BLaER1 (cell line): ENCODE results near the gene TRMT1.

Experiments
- H3K27ac ChIP-seq: shearing (Covaris generic); formaldehyde crosslinking; 2 replicates; pipeline ENCODE4 v1.8.1; 2022
- H3K27me3 ChIP-seq: shearing (Covaris generic); formaldehyde crosslinking; 2 replicates; pipeline ENCODE4 v1.8.1; 2022
- H3K36me3 ChIP-seq: shearing (Covaris generic); formaldehyde crosslinking; 2 replicates; pipeline ENCODE4 v1.8.1; 2022
- H3K4me1 ChIP-seq: shearing (Covaris generic); formaldehyde crosslinking; 2 replicates; pipeline ENCODE4 v1.8.1; 2022
- H3K4me2 ChIP-seq: shearing (Covaris generic); formaldehyde crosslinking; 2 replicates; pipeline ENCODE4 v1.8.1; 2022
- H3K4me3 ChIP-seq: shearing (Covaris generic); formaldehyde crosslinking; 2 replicates; pipeline ENCODE4 v1.8.1; 2022
- H3K9ac ChIP-seq: shearing (Covaris generic); formaldehyde crosslinking; 2 replicates; pipeline ENCODE4 v1.8.1; 2022
- H3K9me3 ChIP-seq: shearing (Covaris generic); formaldehyde crosslinking; 2 replicates; pipeline ENCODE4 v1.8.1; 2022
- H4K20me1 ChIP-seq: shearing (Covaris generic); formaldehyde crosslinking; 2 replicates; pipeline ENCODE4 v1.8.1; 2022
- Cebpa-rat ChIP-seq: shearing (Covaris generic); IDR thresholded peaks from 2 replicates; pipeline ENCODE4 v1.8.1; 2022

The TRMT1 gene

GRCh38 chr19:13155472-13156359 lies 39.2 kb upstream of the TRMT1 start:
- Histone ChIP-seq H4K20me1 (peaks cover 26% of the 10 kb centered on the region), H3K4me3 (peak overlapping the region; percentile 100), H3K27ac (peak overlapping the region; percentile 98)

DNA sequence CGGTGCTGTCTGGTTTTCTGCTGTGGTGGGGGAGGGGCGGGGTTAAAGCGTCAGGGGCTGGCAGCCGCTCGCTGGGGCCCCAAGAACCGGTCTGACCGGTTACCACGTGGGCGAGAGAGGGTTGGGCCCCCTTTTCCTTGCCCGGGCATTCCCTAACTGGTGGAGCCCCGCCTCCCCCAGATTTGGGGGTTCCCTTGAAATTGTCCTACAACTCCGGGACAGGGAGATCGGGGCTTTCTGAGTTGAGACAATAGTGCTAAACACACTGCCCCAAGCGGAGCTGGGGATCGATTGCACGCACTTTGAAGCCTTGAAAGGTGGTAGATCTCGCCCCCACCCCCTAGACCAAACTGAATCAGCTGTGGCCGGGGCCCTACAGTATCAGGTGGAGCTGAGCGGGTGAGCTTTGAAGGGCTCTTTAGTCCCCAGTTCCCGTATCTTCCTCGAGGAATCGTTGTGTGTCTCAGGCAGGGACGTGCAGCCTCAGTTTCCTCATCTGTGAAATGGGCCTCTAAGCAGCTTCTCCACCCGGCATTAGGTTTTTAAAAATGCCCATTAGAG lies 38.5 kb upstream of the TRMT1 start:
- H3K9ac ChIP-seq = peak overlapping the region; percentile 95
- H3K4me1 ChIP-seq = peaks cover 47% of the 10 kb centered on the region
- H3K9me3 ChIP-seq = no peaks in the 10 kb centered on the region
- peak overlapping the region; percentile 100 for H3K4me3 ChIP-seq
- H3K36me3 ChIP-seq = peaks cover 10% of the 10 kb centered on the region; the same call in 1 of the 2 replicates
- TF ChIP-seq Cebpa-rat = no peak
- H3K27me3 ChIP-seq = no peaks in the 10 kb centered on the region
- peaks cover 26% of the 10 kb centered on the region for H4K20me1 ChIP-seq
- peak overlapping the region; percentile 97 for H3K4me2 ChIP-seq
- peak overlapping the region; percentile 98 for H3K27ac ChIP-seq

More at GRCh38 chr19:13155472-13156359, 39.2 kb upstream of the TRMT1 start:
- no peak for TF ChIP-seq Cebpa-rat
- Histone ChIP-seq H3K9ac (peak overlapping the region; percentile 95), H3K36me3 (peaks cover 10% of the 10 kb centered on the region; the same call in 1 of the 2 replicates), H3K27me3 (no peaks in the 10 kb centered on the region), H3K9me3 (no peaks in the 10 kb centered on the region), H3K4me2 (peak overlapping the region; percentile 97), H3K4me1 (peaks cover 55% of the 10 kb centered on the region)

DNA sequence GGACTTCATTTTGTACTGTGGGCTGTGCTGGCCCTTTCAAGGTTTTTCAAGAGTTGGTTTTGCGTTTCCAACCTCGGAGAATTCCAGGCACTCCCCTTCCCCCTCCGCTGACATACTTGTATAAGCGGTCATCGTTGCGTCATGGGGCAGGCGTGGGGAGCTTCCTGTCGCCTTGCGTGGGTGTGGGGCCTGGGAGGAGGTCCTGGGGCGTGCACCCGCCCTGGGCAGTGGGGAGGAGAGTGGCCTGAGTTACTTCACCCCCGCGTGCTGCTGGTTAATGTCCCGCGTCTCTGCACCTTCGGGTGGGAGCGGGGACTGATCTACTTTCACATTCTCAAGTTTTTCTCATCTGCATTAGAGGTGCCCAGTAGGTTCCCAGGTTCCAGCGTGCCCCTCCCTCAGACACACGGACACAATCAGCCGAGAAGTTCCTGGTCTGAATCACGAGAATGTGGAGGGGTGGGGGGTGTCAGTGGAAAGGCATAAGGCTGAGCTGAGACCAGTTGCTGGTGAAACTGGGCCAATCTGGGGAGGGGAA lies 37.8 kb upstream of the TRMT1 start:
- Histone ChIP-seq H3K36me3 (peaks cover 10% of the 10 kb centered on the region; the same call in 1 of the 2 replicates), H3K4me2 (peak overlapping the region; percentile 97), H3K27me3 (no peaks in the 10 kb centered on the region), H3K9me3 (no peaks in the 10 kb centered on the region), H3K4me1 (peaks cover 44% of the 10 kb centered on the region), H4K20me1 (peaks cover 26% of the 10 kb centered on the region), H3K27ac (peak overlapping the region; percentile 98), H3K9ac (peak overlapping the region; percentile 95), H3K4me3 (peak overlapping the region; percentile 100)
- TF ChIP-seq Cebpa-rat = no peak

DNA sequence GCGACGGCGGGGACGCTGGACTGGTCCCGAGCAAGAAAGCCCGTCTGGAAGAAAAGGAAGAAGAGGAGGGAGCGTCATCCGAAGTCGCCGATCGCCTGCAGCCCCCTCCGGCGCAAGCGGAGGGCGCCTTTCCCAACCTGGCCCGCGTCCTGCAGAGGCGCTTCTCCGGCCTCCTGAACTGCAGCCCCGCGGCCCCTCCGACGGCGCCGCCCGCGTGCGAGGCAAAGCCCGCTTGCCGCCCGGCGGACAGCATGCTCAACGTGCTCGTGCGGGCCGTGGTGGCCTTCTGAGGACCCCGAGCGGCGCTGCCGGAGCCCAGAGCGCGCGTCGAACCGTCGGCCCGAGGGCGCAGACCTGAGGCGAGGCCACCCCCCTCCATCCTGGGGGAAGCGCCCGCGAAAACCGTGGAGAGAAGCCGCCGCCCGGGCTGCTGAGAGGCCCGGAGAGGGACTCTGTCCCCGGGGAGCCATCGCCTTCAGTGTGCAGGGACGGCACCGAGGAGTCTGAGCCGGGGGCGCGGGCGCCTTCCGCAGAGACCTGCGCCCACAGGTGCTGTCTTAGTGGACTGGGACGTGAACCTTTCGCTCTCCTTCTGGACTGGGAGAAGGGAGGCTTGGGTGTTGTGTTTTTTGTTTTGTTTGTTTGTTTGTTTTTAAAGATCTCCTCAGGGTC lies 37.2 kb upstream of the TRMT1 start:
- Histone ChIP-seq H3K4me1 (peaks cover 44% of the 10 kb centered on the region), H3K27me3 (no peaks in the 10 kb centered on the region), H3K9ac (peak overlapping the region; percentile 95), H3K36me3 (peaks cover 10% of the 10 kb centered on the region; the same call in 1 of the 2 replicates), H3K4me3 (peak overlapping the region; percentile 100), H3K27ac (peak overlapping the region; percentile 98), H3K4me2 (peak overlapping the region; percentile 97), H4K20me1 (peaks cover 26% of the 10 kb centered on the region), H3K9me3 (no peaks in the 10 kb centered on the region)
- no peak for TF ChIP-seq Cebpa-rat

DNA sequence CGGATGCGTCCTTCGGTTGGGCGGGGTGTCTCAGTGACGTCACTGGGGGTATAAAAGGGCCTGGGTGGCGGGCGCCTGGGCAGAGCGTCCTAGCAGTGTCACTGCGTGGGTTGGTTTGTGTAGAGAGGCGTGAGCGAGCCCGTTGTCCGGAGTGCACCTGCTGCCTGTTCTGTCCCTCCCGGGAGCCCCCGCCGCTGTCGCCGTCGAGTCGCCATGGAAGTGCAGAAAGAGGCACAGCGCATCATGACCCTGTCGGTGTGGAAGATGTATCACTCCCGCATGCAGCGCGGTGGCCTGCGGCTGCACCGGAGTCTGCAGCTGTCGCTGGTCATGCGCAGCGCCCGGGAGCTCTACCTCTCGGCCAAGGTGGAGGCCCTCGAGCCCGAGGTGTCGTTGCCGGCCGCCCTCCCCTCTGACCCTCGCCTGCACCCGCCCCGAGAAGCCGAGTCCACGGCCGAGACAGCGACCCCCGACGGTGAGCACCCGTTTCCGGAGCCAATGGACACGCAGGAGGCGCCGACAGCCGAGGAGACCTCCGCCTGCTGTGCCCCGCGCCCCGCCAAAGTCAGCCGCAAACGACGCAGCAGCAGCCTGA lies 36.5 kb upstream of the TRMT1 start:
- Histone ChIP-seq H3K4me1 (peaks cover 44% of the 10 kb centered on the region), H3K9me3 (no peaks in the 10 kb centered on the region), H3K4me3 (peak overlapping the region; percentile 100), H3K9ac (peak overlapping the region; percentile 95), H4K20me1 (peaks cover 26% of the 10 kb centered on the region), H3K27me3 (no peaks in the 10 kb centered on the region), H3K27ac (peak overlapping the region; percentile 98), H3K4me2 (peak overlapping the region; percentile 97), H3K36me3 (peaks cover 10% of the 10 kb centered on the region; the same call in 1 of the 2 replicates)
- no peak for TF ChIP-seq Cebpa-rat

DNA sequence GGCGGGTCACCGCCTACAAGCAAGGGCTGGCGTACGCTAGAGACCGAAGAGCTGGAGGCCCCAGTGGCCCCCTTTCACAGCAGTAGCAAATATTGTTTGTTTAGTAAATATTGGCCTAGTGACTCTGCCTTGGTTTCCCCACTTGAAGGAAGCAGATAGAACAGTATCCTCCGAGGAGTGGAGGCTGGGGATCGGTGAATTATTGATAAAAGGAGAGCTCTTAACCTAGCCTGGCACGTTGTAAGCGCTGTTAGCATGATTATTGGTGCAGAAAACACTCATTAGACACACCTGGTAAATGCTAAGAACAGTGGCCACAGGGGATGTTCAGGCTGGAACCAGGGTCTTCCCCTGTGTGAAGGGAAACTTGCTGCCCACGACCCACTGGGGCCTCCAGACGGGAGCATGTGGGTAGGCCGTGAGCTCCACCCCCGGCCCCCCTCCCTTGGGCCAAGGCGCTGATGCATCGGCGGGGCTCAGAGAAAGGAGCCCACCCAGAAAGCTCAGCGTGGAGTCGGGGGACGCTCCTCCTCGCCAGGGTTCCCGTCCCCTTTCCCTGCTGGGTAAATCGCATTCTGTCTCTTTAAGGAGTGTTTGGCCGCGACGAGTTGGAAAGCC lies 35.9 kb upstream of the TRMT1 start:
- H3K4me3 ChIP-seq = peak overlapping the region; percentile 100
- peaks cover 44% of the 10 kb centered on the region for H3K4me1 ChIP-seq

DNA sequence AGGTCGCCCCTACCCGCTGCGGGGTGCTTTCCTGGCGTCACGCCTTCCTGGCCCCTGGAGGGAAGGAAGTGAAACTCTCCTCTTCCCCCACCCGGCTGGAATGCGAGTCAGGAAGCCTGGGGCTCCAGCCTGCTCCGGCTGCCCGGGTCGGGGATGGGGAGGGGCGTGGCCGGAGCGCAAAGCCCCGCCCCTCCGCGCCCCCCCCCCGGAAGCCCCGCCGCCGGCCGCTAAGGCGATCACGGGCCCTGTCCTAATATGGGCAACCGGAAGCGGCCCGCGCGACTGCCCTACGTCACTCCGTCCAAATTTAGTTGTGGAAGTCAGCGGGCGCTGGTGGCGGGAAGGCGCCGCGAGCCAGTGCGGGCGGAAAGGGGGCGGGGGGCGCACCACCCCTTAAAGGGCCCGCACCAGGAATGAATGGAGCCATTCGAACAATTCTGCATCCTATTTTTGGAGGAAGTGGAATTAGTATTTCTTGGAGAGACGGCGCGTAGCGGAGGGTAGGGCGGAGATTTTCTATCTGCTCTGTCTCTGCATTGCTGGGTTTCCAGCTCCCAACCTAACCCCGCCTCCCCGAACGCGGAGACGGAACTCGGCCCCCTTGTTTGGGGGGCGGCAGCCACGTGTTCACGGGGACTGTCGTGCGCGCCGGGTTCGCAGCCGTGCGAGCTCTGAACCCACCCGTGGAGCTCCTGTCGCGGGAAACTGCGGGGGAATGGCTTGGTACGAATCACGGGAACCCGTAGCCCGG lies 35.2 kb upstream of the TRMT1 start:
- Histone ChIP-seq H3K9ac (peak overlapping the region; percentile 95), H3K27me3 (no peaks in the 10 kb centered on the region), H3K4me1 (peaks cover 43% of the 10 kb centered on the region), H3K27ac (peak overlapping the region; percentile 98), H4K20me1 (peaks cover 26% of the 10 kb centered on the region), H3K36me3 (peaks cover 10% of the 10 kb centered on the region; the same call in 1 of the 2 replicates), H3K4me3 (peak overlapping the region; percentile 100), H3K4me2 (peak overlapping the region; percentile 97), H3K9me3 (no peaks in the 10 kb centered on the region)
- TF ChIP-seq Cebpa-rat = no peak

More for the DNA sequence above, 35.9 kb upstream of the TRMT1 start:
- peak overlapping the region; percentile 97 for H3K4me2 ChIP-seq
- peaks cover 10% of the 10 kb centered on the region; the same call in 1 of the 2 replicates for H3K36me3 ChIP-seq
- no peaks in the 10 kb centered on the region for H3K9me3 ChIP-seq
- peak overlapping the region; percentile 95 for H3K9ac ChIP-seq
- H3K27me3 ChIP-seq = no peaks in the 10 kb centered on the region
- peak overlapping the region; percentile 98 for H3K27ac ChIP-seq
- no peak for TF ChIP-seq Cebpa-rat
- peaks cover 26% of the 10 kb centered on the region for H4K20me1 ChIP-seq

DNA sequence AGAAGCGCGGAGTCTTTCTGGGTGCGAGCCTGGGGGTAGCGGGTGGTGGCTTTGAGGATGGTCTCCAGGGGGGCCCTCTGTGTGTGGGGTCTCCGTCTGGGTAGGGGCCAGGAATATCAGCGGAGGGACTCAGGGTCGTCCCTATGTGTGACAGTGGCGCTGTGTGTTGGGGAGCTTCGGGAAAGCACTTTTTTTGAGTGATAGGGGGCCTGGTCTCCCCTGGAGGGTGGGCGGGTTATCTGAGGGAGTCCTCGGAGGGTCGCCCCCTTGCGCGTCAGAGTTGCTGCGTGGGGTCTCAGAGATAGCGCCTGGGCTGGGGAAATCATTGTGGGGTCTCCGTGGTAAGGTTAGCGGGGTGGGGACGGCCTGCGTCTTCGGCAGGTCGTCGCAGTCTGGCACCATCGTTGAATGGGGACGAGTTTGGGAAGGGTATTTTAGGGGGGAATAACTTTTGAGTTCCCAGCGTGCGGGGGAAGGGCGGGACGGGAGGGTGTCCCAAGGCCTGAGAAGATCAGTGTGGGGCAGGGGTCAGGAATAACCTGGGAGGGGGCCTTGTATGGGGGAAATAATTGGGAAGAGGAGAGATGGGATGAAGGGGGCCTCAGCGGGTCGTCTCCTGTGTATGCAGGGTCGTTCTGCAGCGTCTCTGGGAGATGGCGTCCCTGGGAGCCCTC lies 34.5 kb upstream of the TRMT1 start:
- Histone ChIP-seq H3K4me2 (peak overlapping the region; percentile 96), H3K9me3 (no peaks in the 10 kb centered on the region), H3K9ac (peak overlapping the region; percentile 95), H3K27ac (peak overlapping the region; percentile 95), H3K4me1 (peaks cover 36% of the 10 kb centered on the region), H3K27me3 (no peaks in the 10 kb centered on the region), H4K20me1 (peaks cover 26% of the 10 kb centered on the region), H3K36me3 (peaks cover 10% of the 10 kb centered on the region; the same call in 1 of the 2 replicates), H3K4me3 (peak overlapping the region; percentile 100)
- TF ChIP-seq Cebpa-rat = no peak
